Endothelial cell of umbilical vein (primary cell): ENCODE measurements around the gene KCNIP3. TPM values are rescaled to one million over a fixed set of nuclear protein-coding genes. Genes with fewer than 3 reads are reported as not detected.

Experiments used
- BruUV-seq: library from RNA; stranded (reverse); fragments of 400-500 nt; replicated peaks from 2 replicates; lab custom pipeline; 2021; lab: Mats Ljungman, UMichigan
- CTCF ChIA-PET: fragments of 300-600, 350-600 bp; sonication (Branson Sonifier 250); formaldehyde crosslinking; loops from one replicate; lab custom pipeline; 2021; ENCODE audit warnings: antibody characterized with exemption, inconsistent platforms; lab: Charles Lee
- POLR2A ChIA-PET: fragments of 300-600, 350-600 bp; sonication (Branson Sonifier 250); formaldehyde crosslinking; loops from one replicate; lab custom pipeline; 2021; ENCODE audit warnings: antibody characterized with exemption, inconsistent platforms; lab: Charles Lee
- DNase-seq: peaks from one replicate; pipeline ENCODE4 v3.0.0-alpha.2; 2011; ENCODE audit warnings: low read depth, low spot score
- FAIRE-seq: peaks from 2 replicates; lab custom pipeline; 2011; peaks lifted over from hg19 to GRCh38; lab: Jason Lieb, UNC
- H2AFZ ChIP-seq: 2 replicates; pipeline ENCODE4 v1.6.0; 2012; ENCODE audit warnings: low read depth, low read length, control low read depth, inconsistent platforms
- H3K27ac ChIP-seq: 2 replicates; pipeline ENCODE4 v1.5.1; 2011; ENCODE audit warnings: low read depth, mild to moderate bottlenecking, control low read depth, low read length, moderate library complexity; ENCODE audit not compliant: insufficient read depth
- H3K27me3 ChIP-seq, 2 experiments: 2 replicates each; pipeline versions ENCODE4 v1.6.0 to v1.6.1; 2011; ENCODE audit warnings: low read length in 2 of 2, mixed read lengths in 1 of 2; ENCODE audit not compliant: control insufficient read depth in 2 of 2, insufficient read depth in 2 of 2
- H3K36me3 ChIP-seq, 2 experiments: 2 replicates in 1 of 2; 3 replicates in 1 of 2; pipeline ENCODE4 v1.5.1; 2011; ENCODE audit warnings: low read length in 2 of 2, mild to moderate bottlenecking in 1 of 2, moderate library complexity in 1 of 2; ENCODE audit not compliant: control insufficient read depth in 2 of 2, insufficient read depth in 2 of 2; ENCODE audit errors: extremely low read depth in 1 of 2
- H3K4me1 ChIP-seq: 3 replicates; pipeline ENCODE4 v1.5.1; 2011; ENCODE audit warnings: mild to moderate bottlenecking, low read length; ENCODE audit not compliant: control insufficient read depth, insufficient read depth; ENCODE audit errors: extremely low read depth
- H3K4me2 ChIP-seq: 2 replicates; pipeline ENCODE4 v1.6.1; 2011; ENCODE audit warnings: low read length, control low read depth, mixed read lengths; ENCODE audit not compliant: insufficient read depth
- H3K4me3 ChIP-seq, 3 experiments: fragments of 200-600 bp in 1 of 3; sonication (generic), shearing (Covaris generic) in 1 of 3; replicated peaks in 1 of 3; 2 replicates each; pipeline ENCODE4 v1.5.1; 2011 to 2016; ENCODE audit warnings: control low read depth in 3 of 3, low read length in 3 of 3, mild to moderate bottlenecking in 2 of 3, inconsistent platforms in 1 of 3, low read depth in 1 of 3, moderate library complexity in 1 of 3; ENCODE audit not compliant: insufficient read depth in 1 of 3
- H3K79me2 ChIP-seq: 2 replicates; pipeline ENCODE4 v1.6.0; 2012; ENCODE audit warnings: low read length, inconsistent platforms; ENCODE audit not compliant: control insufficient read depth, insufficient read depth
- H3K9ac ChIP-seq: replicated peaks from 2 replicates; pipeline ENCODE3; 2011; ENCODE audit warnings: low read length, control low read depth; ENCODE audit not compliant: insufficient read depth; ENCODE audit errors: extremely low read depth
- H3K9me1 ChIP-seq: replicated peaks from 3 replicates; pipeline ENCODE4 v1.6.0; 2011; ENCODE audit warnings: mild to moderate bottlenecking, low read length; ENCODE audit not compliant: control insufficient read depth, insufficient read depth; ENCODE audit errors: extremely low read depth
- H3K9me3 ChIP-seq: replicated peaks from 2 replicates; pipeline ENCODE4 v1.5.1; 2012; ENCODE audit warnings: low read length, inconsistent platforms; ENCODE audit not compliant: control insufficient read depth, insufficient read depth
- H4K20me1 ChIP-seq: replicated peaks from 2 replicates; pipeline ENCODE3; 2011; ENCODE audit warnings: mild to moderate bottlenecking, low read length; ENCODE audit not compliant: control insufficient read depth, insufficient read depth; ENCODE audit errors: extremely low read depth
- EZH2 ChIP-seq: IDR thresholded peaks from 2 replicates; pipeline ENCODE4 v1.6.1; 2012; ENCODE audit warnings: borderline replicate concordance, low read depth, mild to moderate bottlenecking, moderate library complexity, low read length, inconsistent platforms; ENCODE audit not compliant: severe bottlenecking
- GATA2 ChIP-seq: IDR thresholded peaks from 2 replicates; pipeline ENCODE4 v1.7.0; 2011; ENCODE audit warnings: low read depth, mild to moderate bottlenecking, moderate library complexity, mixed read lengths, low read length; ENCODE audit not compliant: insufficient read length, insufficient read depth
- JUN ChIP-seq: IDR thresholded peaks from 2 replicates; pipeline ENCODE4 v1.6.1; 2011; ENCODE audit warnings: borderline replicate concordance, low read depth; ENCODE audit not compliant: insufficient read length, insufficient read depth
- MYC ChIP-seq: IDR thresholded peaks from one replicate; pipeline ENCODE4 v1.6.1; 2011; ENCODE audit warnings: mild to moderate bottlenecking, low read depth, low read length
- POLR2A ChIP-seq: IDR thresholded peaks from 2 replicates; pipeline ENCODE4 v1.6.1; 2012; ENCODE audit warnings: low read depth, mild to moderate bottlenecking, control low read depth, low read length
- POLR2AphosphoS5 ChIP-seq: IDR thresholded peaks from 2 replicates; pipeline ENCODE4 v1.6.1; 2012; ENCODE audit warnings: low read depth, mild to moderate bottlenecking, control low read depth, low read length, moderate library complexity; ENCODE audit not compliant: insufficient read depth
- dilution Hi-C: fragments of 300-500 bp; cut with MboI; formaldehyde crosslinking; loops from one replicate; pipeline ENCODE4 v1.15.0; 2019; ENCODE audit warnings: low sequenced_read_pairs; ENCODE audit not compliant: extremely low pct_ligation_motif_present
- intact Hi-C: fragments of 100-400 bp; cut with micrococcal nuclease; formaldehyde crosslinking; loops from one replicate; pipeline ENCODE4 v1.10.0; 2022
- polyA plus RNA-seq, 4 experiments: library from polyadenylated mRNA; depleted of rRNA in 3 of 4; stranded (reverse) in 3 of 4; unstranded in 1 of 4; fragments of >200 nt; gene quantifications; 2 replicates each; pipeline versions ENCODE4 v1.2.1 to v1.2.3, GENCODE V29; 2011 to 2012; ENCODE audit warnings: missing spikeins in 1 of 4
- total RNA-seq: library from RNA; stranded (reverse); gene quantifications from 2 replicates; pipeline ENCODE4 v1.2.3, GENCODE V29; 2021
- TF ChIP-seq, protein P1 (sequence below), 2 donors: IDR thresholded peaks; 1 replicate in 1 of 2; 2 replicates in 1 of 2; pipeline ENCODE4 v1.5.1; 2011; ENCODE audit warnings: low read length in 2 of 2, mild to moderate bottlenecking in 2 of 2, moderate library complexity in 2 of 2, control low read depth in 1 of 2, inconsistent platforms in 1 of 2, low read depth in 1 of 2; ENCODE audit not compliant: insufficient read depth in 1 of 2; ENCODE audit errors: extremely low read depth in 1 of 2

The KCNIP3 gene
- total and polyA plus RNA-seq, 2 donors (not counting 3 experiments of a cell fraction or from before 2014, with no cell fraction given), result 0.12 to 0.62 TPM

DNA sequence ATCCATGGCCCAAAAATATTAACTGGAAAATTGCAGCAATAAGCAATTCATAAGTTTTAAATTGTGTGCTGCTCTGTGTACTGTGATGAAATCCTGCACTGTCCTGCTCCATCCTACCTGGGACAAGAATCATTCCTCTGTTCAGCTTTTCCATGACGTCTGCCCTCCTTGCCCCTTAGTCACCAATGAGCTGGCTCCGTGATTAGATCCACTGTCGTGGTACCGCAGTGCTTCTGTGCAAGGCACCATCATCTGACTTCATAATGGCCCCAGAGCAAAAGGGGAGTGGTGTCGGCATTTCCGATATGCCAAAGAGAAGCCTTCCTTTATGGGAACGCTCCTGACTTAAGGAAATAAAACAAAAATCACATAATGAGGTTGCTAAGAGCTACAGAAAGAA lies 101.9 kb downstream of the KCNIP3 start:
- ChIA-PET CTCF (interaction anchor here (1.5 kb wide), 1 partner anchor 10 kb away, joined by 3 read pairs; no protein-coding TSS in a partner anchor), POLR2A (no interaction called here)
- Histone ChIP-seq H3K4me1 (peaks cover 13% of the 10 kb centered on the region), H2AFZ (no peak overlapping the region), H3K79me2 (peaks cover 13% of the 10 kb centered on the region), H3K9me1 (no peaks in the 10 kb centered on the region), H3K27ac (no peak overlapping the region), H3K36me3 (no peaks in the 10 kb centered on the region), H3K27me3 (no peaks in the 10 kb centered on the region), H4K20me1 (no peaks in the 10 kb centered on the region), H3K4me3 (no peak overlapping the region), H3K4me2 (no peak overlapping the region), H3K9me3 (no peaks in the 10 kb centered on the region), H3K9ac (no peak overlapping the region)
- DNase-seq (no peak), FAIRE-seq (no peak)
- BruUV-seq, result no TSS peak
- dilution Hi-C loops, result no loop called here
- intact Hi-C loops, result no loop called here
- no peak for TF ChIP-seq EZH2
- TF ChIP-seq, protein P1, sequence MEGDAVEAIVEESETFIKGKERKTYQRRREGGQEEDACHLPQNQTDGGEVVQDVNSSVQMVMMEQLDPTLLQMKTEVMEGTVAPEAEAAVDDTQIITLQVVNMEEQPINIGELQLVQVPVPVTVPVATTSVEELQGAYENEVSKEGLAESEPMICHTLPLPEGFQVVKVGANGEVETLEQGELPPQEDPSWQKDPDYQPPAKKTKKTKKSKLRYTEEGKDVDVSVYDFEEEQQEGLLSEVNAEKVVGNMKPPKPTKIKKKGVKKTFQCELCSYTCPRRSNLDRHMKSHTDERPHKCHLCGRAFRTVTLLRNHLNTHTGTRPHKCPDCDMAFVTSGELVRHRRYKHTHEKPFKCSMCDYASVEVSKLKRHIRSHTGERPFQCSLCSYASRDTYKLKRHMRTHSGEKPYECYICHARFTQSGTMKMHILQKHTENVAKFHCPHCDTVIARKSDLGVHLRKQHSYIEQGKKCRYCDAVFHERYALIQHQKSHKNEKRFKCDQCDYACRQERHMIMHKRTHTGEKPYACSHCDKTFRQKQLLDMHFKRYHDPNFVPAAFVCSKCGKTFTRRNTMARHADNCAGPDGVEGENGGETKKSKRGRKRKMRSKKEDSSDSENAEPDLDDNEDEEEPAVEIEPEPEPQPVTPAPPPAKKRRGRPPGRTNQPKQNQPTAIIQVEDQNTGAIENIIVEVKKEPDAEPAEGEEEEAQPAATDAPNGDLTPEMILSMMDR (IDR thresholded peaks at IDR 0.05; ENCODE audit: extremely low read depth in 1 of 2, insufficient read depth in 1 of 2, low read depth in 1 of 2, low read length in 2 of 2), result no peak
- TF ChIP-seq GATA2, result no peak
- no peak for TF ChIP-seq JUN
- TF ChIP-seq POLR2A, result no peak
- TF ChIP-seq MYC, result no peak
- no peak for TF ChIP-seq POLR2AphosphoS5
